Tibial nerve (tissue), 4 donors: Measurements from ENCODE around the gene COX6A1. TPM values are rescaled to one million over a fixed set of nuclear protein-coding genes. Genes with fewer than 3 reads are reported as not detected.

Source experiments
- DNase-seq, 2 donors: peaks; one replicate each; pipeline ENCODE4 v3.0.0-alpha.2; 2019; ENCODE audit warnings: low spot score in 2 of 2
- H3K27ac ChIP-seq, 4 donors: fragments of 200-600 bp; sonication (generic) in 3 of 4; one replicate each; pipeline ENCODE4 v1.5.1; 2017 to 2019; ENCODE audit warnings: mild to moderate bottlenecking in 1 of 4
- H3K27me3 ChIP-seq, 2 donors: fragments of 200-600 bp; sonication (generic) in 1 of 2; one replicate each; pipeline versions ENCODE4 v1.5.1 to v1.6.0; 2017 to 2019
- H3K36me3 ChIP-seq, 3 donors: fragments of 200-600 bp; sonication (generic); one replicate each; pipeline ENCODE4 v1.5.1; 2018 to 2019
- H3K4me1 ChIP-seq, 4 donors: fragments of 200-600 bp; sonication (generic) in 3 of 4; one replicate each; pipeline ENCODE4 v1.5.1; 2017 to 2019
- H3K4me3 ChIP-seq, 4 donors: fragments of 200-600 bp; sonication (generic) in 3 of 4; one replicate each; pipeline ENCODE4 v1.5.1; 2017 to 2019; ENCODE audit warnings: mild to moderate bottlenecking in 1 of 4, moderate library complexity in 1 of 4
- H3K9me3 ChIP-seq, 4 donors: fragments of 200-600 bp; sonication (generic) in 3 of 4; one replicate each; pipeline ENCODE4 v1.5.1; 2017 to 2019
- EP300 ChIP-seq, 2 donors: sonication (generic); formaldehyde crosslinking; IDR thresholded peaks; one replicate each; pipeline ENCODE4 v1.6.1; 2017; ENCODE audit warnings: antibody characterized with exemption in 2 of 2, mild to moderate bottlenecking in 1 of 2
- POLR2A ChIP-seq, 2 donors: fragments of 450-650 bp; IDR thresholded peaks; one replicate each; pipeline ENCODE4 v1.6.1; 2017; ENCODE audit warnings: antibody characterized with exemption in 2 of 2, mild to moderate bottlenecking in 2 of 2, moderate library complexity in 2 of 2
- WGBS, 2 donors: methylation state at CpG; one replicate each; pipeline ENCODE4 v1.1.5; 2018; 5-methylcytosine and 5-hydroxymethylcytosine counted together
- total RNA-seq, 4 donors: library from RNA; depleted of rRNA; stranded (reverse); fragments of >200 nt; gene quantifications; one replicate each; pipeline ENCODE4 v1.1.0, GENCODE V29; 2016
- TF ChIP-seq, protein P1 (sequence below), 5 experiments: fragments of 200-600 bp in 3 of 5; fragments of 450-650 bp in 2 of 5; sonication (generic) in 3 of 5; IDR thresholded peaks; one replicate each; pipeline ENCODE4 v1.5.1; 2016 to 2019; ENCODE audit warnings: antibody characterized with exemption in 5 of 5, mild to moderate bottlenecking in 3 of 5, moderate library complexity in 2 of 5

Gene COX6A1
- total RNA-seq, 4 donors from 2014 or later = 458 to 661 (median 570) TPM

DNA sequence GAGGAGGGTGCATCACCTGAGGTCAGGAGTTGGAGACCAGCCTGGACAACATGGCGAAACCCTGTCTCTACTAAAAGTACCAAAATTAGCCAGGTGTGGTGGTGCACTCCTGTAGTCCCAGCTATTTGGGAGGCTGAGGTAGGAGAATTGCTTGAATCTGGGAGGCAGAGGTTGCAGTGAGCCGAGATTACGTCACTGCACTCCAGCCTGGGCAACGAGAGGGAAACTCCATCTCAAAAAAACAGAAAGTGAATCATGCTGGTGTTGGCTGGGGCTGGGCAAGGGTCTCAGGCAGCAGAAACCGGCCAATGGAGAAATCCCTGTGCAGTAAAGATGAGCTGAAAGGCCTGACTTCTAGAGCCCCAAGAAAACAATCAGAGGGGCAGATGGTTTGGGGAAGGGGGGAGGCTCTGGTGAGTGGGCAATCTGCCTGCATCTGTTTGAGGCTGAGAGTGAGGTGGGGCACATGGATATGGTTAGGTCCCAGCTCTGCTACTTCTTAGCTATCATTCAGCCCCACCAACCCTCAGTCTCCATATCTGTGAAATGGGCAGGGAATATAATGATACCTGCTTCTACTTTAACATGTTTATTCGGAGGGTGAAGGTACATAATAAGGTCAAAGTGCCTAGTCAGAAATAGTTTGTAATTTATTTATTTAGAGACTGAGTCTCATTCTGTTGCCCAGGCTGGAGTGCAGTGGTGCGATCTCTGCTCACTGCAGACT is 21.3 kb upstream of the COX6A1 start:
- Histone ChIP-seq H3K27ac (no peak overlapping the region), H3K27me3 (no peaks in the 10 kb centered on the region), H3K36me3 (no peaks in the 10 kb centered on the region), H3K9me3 (no peaks in the 10 kb centered on the region), H3K4me3 (no peak overlapping the region), H3K4me1 (no peaks in the 10 kb centered on the region)
- no peak for DNase-seq
- TF ChIP-seq, protein P1, sequence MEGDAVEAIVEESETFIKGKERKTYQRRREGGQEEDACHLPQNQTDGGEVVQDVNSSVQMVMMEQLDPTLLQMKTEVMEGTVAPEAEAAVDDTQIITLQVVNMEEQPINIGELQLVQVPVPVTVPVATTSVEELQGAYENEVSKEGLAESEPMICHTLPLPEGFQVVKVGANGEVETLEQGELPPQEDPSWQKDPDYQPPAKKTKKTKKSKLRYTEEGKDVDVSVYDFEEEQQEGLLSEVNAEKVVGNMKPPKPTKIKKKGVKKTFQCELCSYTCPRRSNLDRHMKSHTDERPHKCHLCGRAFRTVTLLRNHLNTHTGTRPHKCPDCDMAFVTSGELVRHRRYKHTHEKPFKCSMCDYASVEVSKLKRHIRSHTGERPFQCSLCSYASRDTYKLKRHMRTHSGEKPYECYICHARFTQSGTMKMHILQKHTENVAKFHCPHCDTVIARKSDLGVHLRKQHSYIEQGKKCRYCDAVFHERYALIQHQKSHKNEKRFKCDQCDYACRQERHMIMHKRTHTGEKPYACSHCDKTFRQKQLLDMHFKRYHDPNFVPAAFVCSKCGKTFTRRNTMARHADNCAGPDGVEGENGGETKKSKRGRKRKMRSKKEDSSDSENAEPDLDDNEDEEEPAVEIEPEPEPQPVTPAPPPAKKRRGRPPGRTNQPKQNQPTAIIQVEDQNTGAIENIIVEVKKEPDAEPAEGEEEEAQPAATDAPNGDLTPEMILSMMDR (IDR thresholded peaks at IDR 0.05) = no peak
- TF ChIP-seq EP300 (IDR thresholded peaks at IDR 0.05) = no peak
- no peak for TF ChIP-seq POLR2A (IDR thresholded peaks at IDR 0.05)
- 77 to 82% methylated on average over 7 of the region's 7 CpGs for WGBS, 2 donors

GRCh38 chr12:120417917-120418580 is 19.9 kb upstream of the COX6A1 start:
- TF ChIP-seq EP300 (IDR thresholded peaks at IDR 0.05) (no peak), POLR2A (IDR thresholded peaks at IDR 0.05) (no peak)
- TF ChIP-seq, protein P1 (IDR thresholded peaks at IDR 0.05) = no peak
- H3K36me3 ChIP-seq = no peaks in the 10 kb centered on the region
- H3K4me1 ChIP-seq = no peaks in the 10 kb centered on the region
- H3K27me3 ChIP-seq = no peaks in the 10 kb centered on the region
- no peak overlapping the region for H3K4me3 ChIP-seq
- WGBS, 2 donors = 76 to 81% methylated on average over 4 of the region's 4 CpGs
- DNase-seq = no peak
- H3K27ac ChIP-seq = no peak overlapping the region
- no peaks in the 10 kb centered on the region for H3K9me3 ChIP-seq

GRCh38 chr12:120421701-120422100 is 16.2 kb upstream of the COX6A1 start:
- no peaks in the 10 kb centered on the region for H3K4me1 ChIP-seq
- 78 to 79% methylated on average over 4 of the region's 4 CpGs for WGBS, 2 donors
- TF ChIP-seq EP300 (IDR thresholded peaks at IDR 0.05) (no peak), POLR2A (IDR thresholded peaks at IDR 0.05) (no peak)
- TF ChIP-seq, protein P1 (IDR thresholded peaks at IDR 0.05) = no peak
- no peaks in the 10 kb centered on the region for H3K9me3 ChIP-seq
- no peak for DNase-seq
- no peak overlapping the region for H3K27ac ChIP-seq
- H3K27me3 ChIP-seq = no peaks in the 10 kb centered on the region
- H3K36me3 ChIP-seq = no peaks in the 10 kb centered on the region
- H3K4me3 ChIP-seq = no peak overlapping the region

DNA sequence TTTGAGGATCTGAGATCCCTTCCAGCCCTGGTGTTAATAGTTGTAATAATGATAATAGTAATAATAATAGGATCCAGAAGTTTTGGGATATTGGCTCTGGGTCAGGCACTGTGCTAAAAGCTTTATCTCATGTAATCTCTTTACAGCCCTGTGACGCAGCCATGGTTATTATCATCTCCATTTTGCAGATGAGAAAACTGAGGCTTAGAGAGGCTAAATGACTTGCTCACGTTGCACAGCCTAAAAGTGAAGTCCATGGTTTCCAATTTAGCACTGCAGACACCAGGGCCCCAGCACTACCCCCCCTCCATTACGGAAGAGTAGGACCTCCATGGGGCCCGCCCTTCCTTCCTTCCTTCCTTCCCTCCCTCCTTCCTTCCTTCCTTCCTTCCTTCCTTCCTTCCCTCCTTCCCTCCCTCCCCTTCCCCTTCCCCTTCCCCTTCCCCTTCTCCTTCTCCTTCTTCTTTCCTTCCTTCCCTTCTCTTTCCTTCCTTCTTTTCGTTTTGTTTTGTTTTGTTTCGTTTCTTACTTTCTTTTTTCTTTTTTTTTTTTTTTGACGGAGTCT is 14.9 kb upstream of the COX6A1 start:
- Histone ChIP-seq H3K4me3 (no peak overlapping the region), H3K27ac (no peak overlapping the region), H3K27me3 (peaks cover 0 to 5% of the 10 kb centered on the region in 2 donors), H3K9me3 (no peaks in the 10 kb centered on the region), H3K36me3 (no peaks in the 10 kb centered on the region), H3K4me1 (no peaks in the 10 kb centered on the region)
- WGBS, 2 donors = 64 to 70% methylated on average over 7 of the region's 7 CpGs
- no peak for DNase-seq
- no peak for TF ChIP-seq POLR2A (IDR thresholded peaks at IDR 0.05)
- TF ChIP-seq, protein P1 (IDR thresholded peaks at IDR 0.05) = no peak
- TF ChIP-seq EP300 (IDR thresholded peaks at IDR 0.05) = no peak

GRCh38 chr12:120425797-120426196 is 12.1 kb upstream of the COX6A1 start:
- 82 to 83% methylated on average over 3 of the region's 3 CpGs for WGBS, 2 donors
- DNase-seq = no peak
- Histone ChIP-seq H3K4me1 (no peaks in the 10 kb centered on the region), H3K27me3 (peaks cover 0 to 11% of the 10 kb centered on the region in 2 donors), H3K9me3 (no peaks in the 10 kb centered on the region), H3K36me3 (no peaks in the 10 kb centered on the region), H3K27ac (no peak overlapping the region), H3K4me3 (no peak overlapping the region)
- TF ChIP-seq, protein P1 (IDR thresholded peaks at IDR 0.05) = no peak
- TF ChIP-seq POLR2A (IDR thresholded peaks at IDR 0.05) = no peak
- TF ChIP-seq EP300 (IDR thresholded peaks at IDR 0.05) = no peak
